Measurements from ENCODE around the gene C1orf87. TPM values are rescaled to one million over a fixed set of nuclear protein-coding genes. Genes with fewer than 3 reads are reported as not detected.

Gene C1orf87
- total RNA-seq, 1 donor: not detected

DNA sequence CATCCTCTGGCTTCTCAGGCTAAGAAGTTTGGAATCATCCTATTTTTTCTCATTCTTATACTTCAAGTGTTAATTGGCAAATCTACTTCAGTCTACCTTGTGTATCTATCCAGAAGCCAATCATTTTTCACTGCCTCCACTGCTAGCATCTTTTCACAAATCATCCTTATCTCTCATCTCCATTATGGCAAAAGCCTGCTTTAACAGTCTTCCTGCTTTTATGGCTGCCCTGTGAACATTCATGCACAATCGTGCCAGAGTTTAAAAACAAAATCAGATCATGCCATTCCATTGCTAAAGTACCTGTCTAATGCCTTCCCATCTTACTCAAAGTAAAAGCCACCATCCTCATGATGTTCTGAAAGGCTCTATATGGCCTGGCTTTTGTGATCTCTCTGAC, 127.8 kb downstream of the C1orf87 start:
- TF ChIP-seq, protein P1, sequence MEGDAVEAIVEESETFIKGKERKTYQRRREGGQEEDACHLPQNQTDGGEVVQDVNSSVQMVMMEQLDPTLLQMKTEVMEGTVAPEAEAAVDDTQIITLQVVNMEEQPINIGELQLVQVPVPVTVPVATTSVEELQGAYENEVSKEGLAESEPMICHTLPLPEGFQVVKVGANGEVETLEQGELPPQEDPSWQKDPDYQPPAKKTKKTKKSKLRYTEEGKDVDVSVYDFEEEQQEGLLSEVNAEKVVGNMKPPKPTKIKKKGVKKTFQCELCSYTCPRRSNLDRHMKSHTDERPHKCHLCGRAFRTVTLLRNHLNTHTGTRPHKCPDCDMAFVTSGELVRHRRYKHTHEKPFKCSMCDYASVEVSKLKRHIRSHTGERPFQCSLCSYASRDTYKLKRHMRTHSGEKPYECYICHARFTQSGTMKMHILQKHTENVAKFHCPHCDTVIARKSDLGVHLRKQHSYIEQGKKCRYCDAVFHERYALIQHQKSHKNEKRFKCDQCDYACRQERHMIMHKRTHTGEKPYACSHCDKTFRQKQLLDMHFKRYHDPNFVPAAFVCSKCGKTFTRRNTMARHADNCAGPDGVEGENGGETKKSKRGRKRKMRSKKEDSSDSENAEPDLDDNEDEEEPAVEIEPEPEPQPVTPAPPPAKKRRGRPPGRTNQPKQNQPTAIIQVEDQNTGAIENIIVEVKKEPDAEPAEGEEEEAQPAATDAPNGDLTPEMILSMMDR (IDR thresholded peaks at IDR 0.05; ENCODE audit: insufficient read depth, low read depth, low read length): no peak
- no peak for DNase-seq (ENCODE audit: low read depth)
- H3K4me3 ChIP-seq (ENCODE audit: low read depth, low read length): no peak overlapping the region

Small RNAs within 50 kb of the gene (small RNA-seq; reads per million reads assigned to genes)
- gene RN7SL475P: not detected

Other genes starting within 250 kb of the C1orf87 start
- under 0.01 TPM in 1 of 2 replicates, not detected in the other for gene CYP2J2, start 147.0 kb downstream of the C1orf87 start, total RNA-seq